K562 (cell line): Measurements from ENCODE around the gene ZMIZ1. TPM values are rescaled to one million over a fixed set of nuclear protein-coding genes. Genes with fewer than 3 reads are reported as not detected.

ENCODE experiments used
- CHD1 ChIP-seq: fragments of 200-600 bp; sonication (generic); IDR thresholded peaks from one replicate; pipeline ENCODE4 v1.6.1; 2012; ENCODE audit warnings: mild to moderate bottlenecking, moderate library complexity, low read length, inconsistent platforms
- EP300 ChIP-seq: IDR thresholded peaks from 2 replicates; pipeline ENCODE4 v1.6.1; 2012; ENCODE audit warnings: low read length, improper control_type of control experiment
- GABPB1 ChIP-seq: sonication (generic); formaldehyde crosslinking; IDR thresholded peaks from 2 replicates; pipeline ENCODE4 v1.8.0; 2022; ENCODE audit warnings: mild to moderate bottlenecking, missing genetic modification reagents
- HDAC1 ChIP-seq, 2 experiments: fragments of 450-650 bp; IDR thresholded peaks; 2 replicates each; pipeline ENCODE4 v1.6.1; 2016 to 2017; ENCODE audit warnings: inconsistent platforms in 1 of 2, mild to moderate bottlenecking in 1 of 2, moderate library complexity in 1 of 2
- KLF13 ChIP-seq: fragments of 450-650 bp; IDR thresholded peaks from 2 replicates; pipeline ENCODE4 v1.6.1; 2016; ENCODE audit warnings: missing genetic modification characterization, low read depth, mild to moderate bottlenecking, missing compliant biosample characterization, moderate library complexity, borderline replicate concordance
- MYNN ChIP-seq, 2 experiments: sonication (generic); formaldehyde crosslinking in 1 of 2; IDR thresholded peaks; 2 replicates each; pipeline versions ENCODE4 v1.5.0 to v1.6.1; 2016 to 2020; ENCODE audit warnings: antibody characterized with exemption in 1 of 2, missing genetic modification reagents in 1 of 2
- PTTG1 ChIP-seq: fragments of 450-650 bp; IDR thresholded peaks from 2 replicates; pipeline ENCODE4 v1.6.1; 2016; ENCODE audit warnings: low read depth, mild to moderate bottlenecking, missing genetic modification characterization, missing compliant biosample characterization
- RCOR1 ChIP-seq, 2 experiments: IDR thresholded peaks; 2 replicates each; pipeline ENCODE4 v1.6.1; 2012; ENCODE audit warnings: low read depth in 2 of 2, low read length in 2 of 2, borderline replicate concordance in 1 of 2, improper control_type of control experiment in 1 of 2
- SMAD4 ChIP-seq: fragments of 250-450 bp; sonication (Bioruptor Pico); conservative IDR thresholded peaks from 2 replicates; pipeline ENCODE4 v1.8.0; 2021; ENCODE audit warnings: inconsistent platforms, mild to moderate bottlenecking, moderate library complexity
- TFAP4 ChIP-seq: sonication (generic); formaldehyde crosslinking; IDR thresholded peaks from 2 replicates; pipeline ENCODE4 v1.8.0; 2022; ENCODE audit warnings: missing genetic modification reagents, mild to moderate bottlenecking, moderate library complexity, borderline replicate concordance
- THAP7 ChIP-seq: fragments of 250-450 bp; sonication (Bioruptor Pico); IDR thresholded peaks from 2 replicates; pipeline ENCODE4 v1.5.0; 2021
- WHSC1 ChIP-seq: IDR thresholded peaks from one replicate; pipeline ENCODE4 v1.6.1; 2012; ENCODE audit warnings: low read length, control low read depth, inconsistent platforms
- ZFP36 ChIP-seq: fragments of 150-350 bp; IDR thresholded peaks from 2 replicates; pipeline ENCODE4 v1.6.1; 2018; ENCODE audit warnings: low read length, low read depth; ENCODE audit not compliant: partially characterized antibody
- ZFX ChIP-seq: sonication (generic); formaldehyde crosslinking; IDR thresholded peaks from 2 replicates; pipeline ENCODE4 v1.8.0; 2022; ENCODE audit warnings: mild to moderate bottlenecking, missing genetic modification reagents, moderate library complexity
- ZNF263 ChIP-seq: sonication (generic); formaldehyde crosslinking; IDR thresholded peaks from 2 replicates; pipeline ENCODE4 v1.8.0; 2022; ENCODE audit warnings: mild to moderate bottlenecking, missing genetic modification reagents, borderline replicate concordance
- ZNF444 ChIP-seq: fragments of 250-450 bp; sonication (Bioruptor Pico); IDR thresholded peaks from 2 replicates; pipeline ENCODE4 v1.4.0; 2020; ENCODE audit warnings: mild to moderate bottlenecking, moderate library complexity
- polyA plus RNA-seq, 8 experiments: library from polyadenylated mRNA; depleted of rRNA in 4 of 8; stranded (reverse) in 5 of 8; unstranded in 3 of 8; fragments of >200 nt; fragmentation: Nextera tagmentation in 2 of 8; fragmentation: Illumina TruSeq in 1 of 8; extraction: Ambion mirVana in 2 of 8; extraction: Trizol in 1 of 8; gene quantifications; 2 replicates each; pipeline versions ENCODE4 v1.2.1 to v1.2.3, GENCODE V29; 2011 to 2014; ENCODE audit warnings: inconsistent platforms in 1 of 8, missing spikeins in 1 of 8
- total RNA-seq, 7 experiments: library from RNA; depleted of rRNA in 6 of 7; stranded (reverse); fragments of >200 nt in 6 of 7; fragmentation: Illumina TruSeq in 2 of 7; extraction: Trizol in 2 of 7; gene quantifications; 2 replicates each; pipeline versions ENCODE4 v1.2.1 to v1.2.3, GENCODE V29; 2011 to 2021; ENCODE audit warnings: low replicate concordance in 1 of 7
- TF ChIP-seq, protein P1 (sequence below), 2 experiments: fragments of 450-650 bp; IDR thresholded peaks; 2 replicates each; pipeline ENCODE4 v1.6.1; 2016; ENCODE audit warnings: mild to moderate bottlenecking in 2 of 2, borderline replicate concordance in 1 of 2, low read depth in 1 of 2, moderate library complexity in 1 of 2

ZMIZ1 gene
- total and polyA plus RNA-seq, 9 of the 15 experiments (the other 6 are each of a cell fraction or from before 2014, with no cell fraction given): 1.0 to 37.3 (median 4.3) TPM

- TF ChIP-seq, protein P1, sequence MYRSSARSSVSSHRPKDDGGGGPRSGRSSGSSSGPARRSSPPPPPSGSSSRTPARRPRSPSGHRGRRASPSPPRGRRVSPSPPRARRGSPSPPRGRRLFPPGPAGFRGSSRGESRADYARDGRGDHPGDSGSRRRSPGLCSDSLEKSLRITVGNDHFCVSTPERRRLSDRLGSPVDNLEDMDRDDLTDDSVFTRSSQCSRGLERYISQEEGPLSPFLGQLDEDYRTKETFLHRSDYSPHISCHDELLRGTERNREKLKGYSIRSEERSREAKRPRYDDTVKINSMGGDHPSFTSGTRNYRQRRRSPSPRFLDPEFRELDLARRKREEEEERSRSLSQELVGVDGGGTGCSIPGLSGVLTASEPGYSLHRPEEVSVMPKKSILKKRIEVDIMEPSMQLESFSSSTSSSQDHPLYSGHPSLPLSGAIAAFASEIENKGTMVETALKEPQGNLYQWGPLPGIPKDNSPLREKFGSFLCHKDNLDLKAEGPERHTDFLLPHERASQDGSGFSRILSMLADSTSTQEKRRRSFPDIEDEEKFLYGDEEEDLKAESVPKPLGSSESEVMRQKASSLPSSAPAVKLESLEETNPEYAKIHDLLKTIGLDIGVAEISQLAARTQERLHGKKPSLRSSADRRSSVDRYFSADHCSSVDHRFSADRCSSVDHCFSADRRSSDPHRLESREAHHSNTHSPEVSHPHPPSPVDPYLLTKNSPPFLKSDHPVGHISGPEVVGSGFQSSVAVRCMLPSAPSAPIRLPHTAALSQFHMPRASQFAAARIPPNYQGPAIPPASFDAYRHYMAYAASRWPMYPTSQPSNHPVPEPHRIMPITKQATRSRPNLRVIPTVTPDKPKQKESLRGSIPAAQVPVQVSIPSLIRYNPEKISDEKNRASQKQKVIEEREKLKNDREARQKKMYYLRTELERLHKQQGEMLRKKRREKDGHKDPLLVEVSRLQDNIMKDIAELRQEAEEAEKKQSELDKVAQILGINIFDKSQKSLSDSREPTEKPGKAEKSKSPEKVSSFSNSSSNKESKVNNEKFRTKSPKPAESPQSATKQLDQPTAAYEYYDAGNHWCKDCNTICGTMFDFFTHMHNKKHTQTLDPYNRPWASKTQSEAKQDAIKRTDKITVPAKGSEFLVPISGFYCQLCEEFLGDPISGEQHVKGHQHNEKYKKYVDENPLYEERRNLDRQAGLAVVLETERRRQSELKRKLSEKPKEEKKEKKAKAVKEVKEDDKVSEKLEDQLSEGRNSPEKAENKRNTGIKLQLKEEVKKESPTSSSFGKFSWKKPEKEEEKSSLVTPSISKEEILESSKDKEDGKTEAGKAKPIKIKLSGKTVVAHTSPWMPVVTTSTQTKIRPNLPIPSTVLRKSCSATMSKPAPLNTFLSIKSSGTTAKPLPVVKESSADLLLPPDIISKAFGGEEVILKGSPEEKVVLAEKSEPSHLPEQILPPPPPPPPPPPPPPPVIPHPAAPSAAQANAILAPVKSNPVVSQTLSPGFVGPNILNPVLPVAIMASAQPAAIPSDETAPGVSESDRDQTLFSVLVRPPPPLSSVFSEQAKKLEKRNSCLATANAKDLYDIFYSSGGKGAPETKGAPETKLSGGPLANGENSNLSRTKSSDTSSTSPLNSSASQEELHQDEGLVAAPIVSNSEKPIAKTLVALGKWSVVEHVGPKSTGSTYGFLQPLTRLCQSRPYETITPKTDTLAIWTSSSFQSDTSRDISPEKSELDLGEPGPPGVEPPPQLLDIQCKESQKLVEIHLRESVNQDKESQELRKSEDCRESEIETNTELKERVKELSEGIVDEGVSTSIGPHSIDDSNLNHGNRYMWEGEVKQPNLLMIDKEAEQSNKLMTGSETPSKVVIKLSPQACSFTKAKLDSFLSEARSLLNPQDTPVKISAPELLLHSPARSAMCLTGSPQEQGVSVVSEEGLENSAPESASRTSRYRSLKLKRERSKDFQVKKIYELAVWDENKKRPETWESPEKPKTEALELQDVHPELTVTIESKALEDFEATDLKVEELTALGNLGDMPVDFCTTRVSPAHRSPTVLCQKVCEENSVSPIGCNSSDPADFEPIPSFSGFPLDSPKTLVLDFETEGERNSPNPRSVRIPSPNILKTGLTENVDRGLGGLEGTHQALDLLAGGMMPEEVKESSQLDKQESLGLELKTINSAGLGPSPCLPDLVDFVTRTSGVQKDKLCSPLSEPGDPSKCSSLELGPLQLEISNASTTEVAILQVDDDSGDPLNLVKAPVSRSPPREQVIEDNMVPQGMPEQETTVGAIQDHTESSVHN (IDR thresholded peaks at IDR 0.05; ENCODE audit: borderline replicate concordance in 1 of 2, low read depth in 1 of 2): peak in 1 of 2 experiments; percentile 58; a peak in 1 of 4 replicates
- TF ChIP-seq EP300 (peak; percentile 68), PTTG1 (tag) (no peak), RCOR1 (IDR thresholded peaks at IDR 0.05; ENCODE audit: borderline replicate concordance in 1 of 2, low read depth in 2 of 2, low read length in 2 of 2) (peak in 1 of 2 experiments; percentile 91; a peak in 2 of 4 replicates), THAP7 (CRISPR knock-in tag) (no peak), GABPB1 (CRISPR knock-in tag) (no peak), CHD1 (no peak), SMAD4 (CRISPR knock-in tag) (peak; percentile 84), KLF13 (tag) (no peak), ZFX (CRISPR knock-in tag) (peak; percentile 44), TFAP4 (CRISPR knock-in tag) (peak; percentile 62; the same call in 1 of the 2 replicates), MYNN (IDR thresholded peaks at IDR 0.05) (peak; percentile 66), MYNN (CRISPR knock-in tag; IDR thresholded peaks at IDR 0.05) (no peak), ZNF263 (peak; percentile 77; the same call in 1 of the 2 replicates), WHSC1 (peak; percentile 15), HDAC1 (IDR thresholded peaks at IDR 0.05) (peak in 1 of 2 experiments; percentile 60; a peak in 2 of 4 replicates), ZFP36 (no peak), ZNF444 (CRISPR knock-in tag) (no peak)
Observed at GRCh38 chr10:79182781-79183467, 114.2 kb downstream of the ZMIZ1 start (continued).
